Measurements from ENCODE around the gene PIP4K2C.

PIP4K2C gene

GRCh38 chr12:57553343-57554202 lies 37.4 kb upstream of the PIP4K2C start:
- TF ChIP-seq FOXP2 (optimal IDR thresholded peaks at IDR 0.05; ENCODE audit: borderline replicate concordance, extremely low read depth, extremely low read length, insufficient read depth) (no peak), REST (IDR thresholded peaks at IDR 0.05; ENCODE audit: insufficient read depth in 1 of 2, low read depth in 2 of 2, low read length in 2 of 2) (no peak), POLR2AphosphoS5 (IDR thresholded peaks at IDR 0.05; ENCODE audit: low read depth, low read length) (no peak), TAF1 (IDR thresholded peaks at IDR 0.05; ENCODE audit: borderline replicate concordance, insufficient read depth, low read length) (no peak), SIN3A (IDR thresholded peaks at IDR 0.05; ENCODE audit: borderline replicate concordance, insufficient read depth, low read length) (no peak)

GRCh38 chr12:57554453-57554852 lies 36.5 kb upstream of the PIP4K2C start:
- TF ChIP-seq TAF1 (IDR thresholded peaks at IDR 0.05; ENCODE audit: borderline replicate concordance, insufficient read depth, low read length), result no peak
- TF ChIP-seq SIN3A (IDR thresholded peaks at IDR 0.05; ENCODE audit: borderline replicate concordance, insufficient read depth, low read length), result no peak

- TF ChIP-seq SIN3A (IDR thresholded peaks at IDR 0.05; ENCODE audit: borderline replicate concordance, insufficient read depth, low read length), result no peak
- TF ChIP-seq REST (IDR thresholded peaks at IDR 0.05; ENCODE audit: insufficient read depth in 1 of 2, low read depth in 2 of 2, low read length in 2 of 2), result no peak
- no peak for TF ChIP-seq POLR2AphosphoS5 (IDR thresholded peaks at IDR 0.05; ENCODE audit: low read depth, low read length)
- TF ChIP-seq TAF1 (IDR thresholded peaks at IDR 0.05; ENCODE audit: borderline replicate concordance, insufficient read depth, low read length), result no peak
- no peak for TF ChIP-seq FOXP2 (optimal IDR thresholded peaks at IDR 0.05; ENCODE audit: borderline replicate concordance, extremely low read depth, extremely low read length, insufficient read depth)
Measured at GRCh38 chr12:57554897-57555296, 36.1 kb upstream of the PIP4K2C start.

- TF ChIP-seq SIN3A (IDR thresholded peaks at IDR 0.05; ENCODE audit: borderline replicate concordance, insufficient read depth, low read length), result no peak
- no peak for TF ChIP-seq FOXP2 (optimal IDR thresholded peaks at IDR 0.05; ENCODE audit: borderline replicate concordance, extremely low read depth, extremely low read length, insufficient read depth)
- TF ChIP-seq REST (IDR thresholded peaks at IDR 0.05; ENCODE audit: insufficient read depth in 1 of 2, low read depth in 2 of 2, low read length in 2 of 2), result no peak
- TF ChIP-seq POLR2AphosphoS5 (IDR thresholded peaks at IDR 0.05; ENCODE audit: low read depth, low read length), result no peak
- no peak for TF ChIP-seq TAF1 (IDR thresholded peaks at IDR 0.05; ENCODE audit: borderline replicate concordance, insufficient read depth, low read length)
Measured at GRCh38 chr12:57558864-57559263, 32.1 kb upstream of the PIP4K2C start.

- no peak for TF ChIP-seq REST (IDR thresholded peaks at IDR 0.05; ENCODE audit: insufficient read depth in 1 of 2, low read depth in 2 of 2, low read length in 2 of 2)
- TF ChIP-seq POLR2AphosphoS5 (IDR thresholded peaks at IDR 0.05; ENCODE audit: low read depth, low read length), result no peak
- TF ChIP-seq FOXP2 (optimal IDR thresholded peaks at IDR 0.05; ENCODE audit: borderline replicate concordance, extremely low read depth, extremely low read length, insufficient read depth), result no peak
- no peak for TF ChIP-seq SIN3A (IDR thresholded peaks at IDR 0.05; ENCODE audit: borderline replicate concordance, insufficient read depth, low read length)
- TF ChIP-seq TAF1 (IDR thresholded peaks at IDR 0.05; ENCODE audit: borderline replicate concordance, insufficient read depth, low read length), result no peak
Measured at GRCh38 chr12:57560516-57560915, 30.5 kb upstream of the PIP4K2C start.
